ENCODE measurements around the gene DCAF4.

The DCAF4 gene

GRCh38 chr14:72970824-72971434 lies 44.7 kb downstream of the DCAF4 start:
- no peak for DNase-seq (ENCODE audit: low spot score)

DNA sequence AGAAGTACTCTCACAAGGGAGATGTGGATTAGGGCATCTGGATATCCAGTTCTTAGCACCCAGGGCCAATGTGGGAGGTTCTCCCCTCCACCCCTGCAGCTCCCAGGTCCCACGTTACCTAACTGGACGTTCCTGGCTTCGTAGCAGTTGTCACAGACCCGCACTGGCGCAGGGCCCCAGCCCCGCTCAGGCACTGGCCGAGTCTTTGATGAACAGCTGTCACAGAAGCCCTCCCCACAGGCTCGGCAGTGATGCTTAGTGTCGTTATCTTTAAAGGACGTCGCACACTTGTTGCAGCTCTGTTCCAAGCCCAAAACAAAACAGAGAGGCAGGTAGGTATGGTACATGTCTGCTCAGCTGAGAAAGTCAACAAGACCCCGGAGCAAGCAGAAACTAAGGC lies 48.4 kb downstream of the DCAF4 start:
- DNase-seq (ENCODE audit: low spot score) = no peak

- DNase-seq (ENCODE audit: low spot score) = peak; percentile 34
These were observed 49.5 kb downstream of the DCAF4 start for GRCh38 chr14:72975770-72976169.

- DNase-seq (ENCODE audit: low spot score) = no peak
These were observed 52.6 kb downstream of the DCAF4 start for GRCh38 chr14:72978856-72979255.

GRCh38 chr14:72980863-72981262 lies 54.6 kb downstream of the DCAF4 start:
- no peak for DNase-seq (ENCODE audit: low spot score)

DNA sequence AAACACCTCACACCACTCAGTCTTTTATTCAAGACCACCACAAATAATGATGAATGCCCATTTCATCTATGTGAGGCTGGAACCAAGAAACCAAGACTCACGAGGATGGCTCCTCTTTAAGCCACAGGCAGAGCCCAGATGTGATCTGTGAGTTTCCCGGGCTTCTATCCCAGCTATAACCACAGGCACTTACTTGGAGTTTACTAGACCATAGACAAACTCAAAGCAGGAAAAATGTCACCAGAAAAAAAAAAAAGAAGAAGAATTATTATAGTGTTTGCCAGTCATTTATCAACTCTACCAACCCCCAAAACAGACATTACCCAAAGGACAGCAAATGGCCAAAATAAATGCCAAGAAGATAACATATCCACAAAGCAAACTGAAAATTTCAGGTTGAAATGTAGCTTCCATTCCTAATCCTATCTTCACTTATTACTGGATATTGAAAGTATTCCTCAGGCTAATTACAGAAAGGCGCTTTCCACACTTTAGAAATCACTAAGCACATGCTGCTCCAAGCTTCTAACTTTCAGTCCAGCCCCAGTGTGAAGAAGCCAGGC lies 56.0 kb downstream of the DCAF4 start:
- DNase-seq (ENCODE audit: low spot score) = no peak

DNA sequence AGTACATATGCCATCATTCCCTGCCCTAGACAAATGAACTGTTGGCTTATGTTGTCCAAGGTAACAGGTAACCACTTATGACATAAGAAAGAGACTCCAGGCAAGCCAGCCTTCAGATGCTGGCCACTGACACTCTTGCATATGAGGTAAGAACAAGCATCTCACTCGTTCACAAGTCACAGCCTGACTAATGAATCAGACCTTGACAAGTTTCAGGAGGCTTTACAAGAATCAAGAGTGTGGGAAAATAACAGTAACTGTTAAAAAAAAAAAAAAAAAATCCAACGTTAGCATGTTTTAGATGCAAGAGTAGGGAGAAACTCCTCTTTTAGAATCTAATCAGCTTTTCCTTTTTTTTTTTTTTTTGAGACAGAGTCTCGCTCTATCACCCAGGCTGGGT lies 60.0 kb downstream of the DCAF4 start:
- no peak for DNase-seq (ENCODE audit: low spot score)

DNA sequence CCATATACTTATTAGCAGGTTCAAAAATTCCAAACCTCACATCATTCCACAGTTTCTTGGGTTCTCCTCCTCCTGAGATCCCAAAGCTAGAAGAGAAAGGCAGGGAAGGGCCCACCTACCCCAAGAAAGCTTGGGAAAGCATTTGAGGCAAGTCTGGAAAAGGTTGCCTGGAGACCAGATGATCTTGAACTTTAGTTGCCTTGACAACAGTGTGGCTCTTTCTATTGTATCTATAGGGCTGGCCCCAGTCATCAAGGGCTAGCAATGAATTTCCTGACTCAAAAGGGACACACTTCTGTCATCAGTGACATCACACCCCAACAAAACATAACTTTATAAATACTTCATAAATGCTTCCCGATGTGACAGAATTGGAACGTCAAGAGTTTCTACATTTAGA lies 60.6 kb downstream of the DCAF4 start:
- DNase-seq (ENCODE audit: low spot score) = no peak

DNA sequence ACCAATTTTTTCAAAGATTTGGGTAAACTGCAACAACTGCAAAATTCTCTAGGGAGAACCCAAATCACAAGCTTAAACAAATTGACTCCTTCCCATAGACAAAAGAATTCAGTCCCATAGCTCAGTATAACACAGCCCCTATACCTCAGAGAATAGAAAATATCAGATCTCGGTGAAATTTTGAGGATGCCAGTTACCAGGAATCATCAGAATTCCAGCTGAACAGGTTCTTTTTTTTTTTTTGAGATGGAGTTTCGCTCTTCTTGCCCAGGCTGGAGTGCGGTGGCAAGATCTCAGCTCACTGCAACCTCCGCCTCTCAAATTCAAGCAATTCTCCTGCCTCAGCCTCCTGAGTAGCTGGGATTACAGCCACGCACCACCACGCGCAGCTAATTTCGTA lies 63.9 kb downstream of the DCAF4 start:
- DNase-seq (ENCODE audit: low spot score) = no peak

DNA sequence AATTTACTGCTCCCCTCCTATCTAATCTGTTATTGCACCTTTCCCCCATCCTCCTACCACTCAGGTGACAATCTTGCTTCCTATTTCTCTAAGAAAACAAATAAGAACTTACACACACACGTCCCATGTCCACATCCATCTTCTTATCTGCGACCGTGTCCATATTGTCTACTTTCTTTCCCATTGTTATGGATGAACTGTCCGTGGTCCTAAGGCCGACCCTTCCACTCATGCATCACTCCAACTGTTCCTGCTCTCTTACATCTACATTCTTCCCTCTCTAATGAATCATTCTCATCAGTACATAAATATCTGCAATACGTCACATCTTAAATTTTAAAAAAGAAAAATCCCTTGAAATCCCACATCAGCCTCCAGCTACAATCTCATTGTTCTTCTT lies 70.7 kb downstream of the DCAF4 start:
- DNase-seq (ENCODE audit: low spot score) = no peak

DNA sequence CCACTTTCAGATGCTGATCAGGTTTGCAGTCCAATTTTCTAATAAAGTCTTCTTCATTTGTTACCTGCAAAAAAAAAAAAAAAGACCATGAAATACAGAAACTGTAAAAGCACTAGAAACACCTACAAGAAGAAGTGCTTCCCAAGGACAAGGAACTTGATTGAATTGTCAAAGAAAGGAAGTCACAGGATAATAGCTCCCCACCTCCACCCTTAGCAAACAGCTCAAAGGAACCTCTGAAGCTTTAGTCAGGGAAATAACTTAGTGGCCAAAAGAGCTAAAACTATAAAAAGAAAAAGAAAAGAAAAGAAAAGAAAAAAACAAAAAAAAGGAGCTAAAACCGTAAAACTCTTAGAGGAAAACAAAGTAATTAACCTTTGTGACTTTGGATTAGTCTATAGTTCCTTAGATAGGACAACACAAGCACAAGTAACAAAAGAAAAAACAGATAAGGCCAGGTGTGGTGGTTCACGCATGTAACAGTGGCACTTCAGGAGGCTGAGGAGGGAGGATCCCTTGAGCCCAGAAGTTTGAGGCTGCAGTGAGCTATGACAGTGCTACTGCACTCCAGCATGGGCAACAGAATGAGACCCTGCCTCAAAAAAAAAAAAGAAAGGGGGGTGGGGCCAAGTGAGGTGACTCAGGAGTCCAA lies 72.1 kb downstream of the DCAF4 start:
- DNase-seq (ENCODE audit: low spot score) = no peak

DNA sequence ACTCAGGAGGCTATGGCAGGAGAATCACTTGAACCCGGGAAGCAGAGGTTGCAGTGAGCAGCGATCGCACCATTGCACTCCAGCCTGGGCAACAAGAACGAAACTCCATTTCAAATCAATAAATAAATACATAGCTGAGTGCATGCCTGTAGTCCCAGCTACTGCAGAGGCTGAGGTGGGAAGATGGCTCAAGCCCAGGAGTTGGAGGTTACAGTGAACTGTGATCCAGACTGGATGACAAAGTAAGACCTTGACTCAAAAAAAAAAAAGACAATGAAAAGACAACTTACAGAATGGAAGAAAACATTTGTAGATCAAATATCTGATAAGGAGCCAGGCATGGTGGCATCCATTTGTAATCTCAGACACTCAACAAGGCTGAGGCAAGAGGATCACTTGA lies 73.1 kb downstream of the DCAF4 start:
- DNase-seq (ENCODE audit: low spot score) = no peak

DNA sequence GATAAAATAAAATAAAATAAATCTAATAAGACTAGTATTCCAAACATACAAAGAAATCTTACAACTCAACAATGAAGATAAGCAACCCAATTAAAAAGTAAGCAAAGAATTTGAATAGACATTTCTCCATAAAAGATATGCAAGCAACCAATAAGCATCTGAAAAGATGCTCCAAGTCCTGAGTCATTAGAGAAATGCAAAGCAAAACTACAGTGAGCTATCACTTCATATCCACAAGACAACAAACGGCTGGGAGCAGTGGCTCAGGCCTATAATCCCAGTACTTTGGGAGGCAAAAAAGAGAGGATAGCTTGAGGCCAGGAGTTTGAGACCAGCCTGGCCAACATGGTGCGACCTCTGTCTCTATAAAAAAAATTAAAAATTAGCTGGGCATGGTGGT lies 73.8 kb downstream of the DCAF4 start:
- DNase-seq (ENCODE audit: low spot score) = no peak

DNA sequence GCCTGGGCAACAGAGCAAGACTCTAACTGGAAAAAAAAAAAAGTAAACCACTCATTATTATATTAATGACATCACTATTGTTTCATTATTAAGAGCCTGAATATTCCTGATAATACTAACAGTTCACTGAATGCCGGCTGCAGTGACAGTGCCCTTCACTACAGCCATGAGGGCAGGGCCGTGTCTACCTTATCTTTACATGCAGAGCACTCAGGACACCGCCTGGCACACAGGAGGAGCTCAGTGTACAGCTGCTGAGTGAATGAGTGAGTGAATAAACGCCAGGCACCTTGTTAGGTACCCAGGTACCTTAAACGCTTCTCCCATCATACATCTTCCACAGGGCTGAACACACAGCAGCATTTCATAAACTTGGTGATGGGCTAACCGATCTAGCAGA lies 77.4 kb downstream of the DCAF4 start:
- DNase-seq (ENCODE audit: low spot score) = peak; percentile 90

DNA sequence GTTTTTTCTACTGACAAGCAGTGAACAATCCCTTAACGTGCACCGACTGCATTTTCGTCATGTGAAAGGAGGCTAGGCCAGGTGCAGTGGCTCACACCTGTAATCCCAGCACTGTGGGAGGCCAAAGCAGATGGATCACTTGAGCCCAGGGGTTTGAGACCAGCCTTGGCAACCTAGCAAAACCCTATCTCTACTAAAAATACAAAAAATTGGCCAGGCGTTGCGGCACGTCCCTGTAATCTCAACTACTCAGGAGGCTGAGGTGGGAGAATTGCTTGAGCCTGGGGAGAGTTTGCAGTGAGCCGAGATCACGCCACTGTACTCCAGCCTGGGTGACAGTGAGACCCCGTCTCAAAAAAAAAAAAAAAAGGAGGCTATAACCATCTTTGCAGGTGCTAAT lies 78.4 kb downstream of the DCAF4 start:
- DNase-seq (ENCODE audit: low spot score) = peak; percentile 71

- DNase-seq (ENCODE audit: low spot score) = no peak
These were observed 81.6 kb downstream of the DCAF4 start for GRCh38 chr14:73007835-73008234.

- DNase-seq (ENCODE audit: low spot score) = no peak
These were observed 82.2 kb downstream of the DCAF4 start for GRCh38 chr14:73008501-73008900.

All from hematopoietic multipotent progenitor cell treated with erythropoietin and hydrocortisone succinate and interleukin-3 and kit ligand, for 15 days (in vitro differentiated cells).